Measurements from ENCODE around the gene NOL12. TPM values are rescaled to one million over a fixed set of nuclear protein-coding genes. Genes with fewer than 3 reads are reported as not detected.
A peak's percentile ranks its signal among the peaks of the same experiment; 100 is the strongest.

NOL12 gene
- total RNA-seq, 2 donors from 2014 or later: 39.6 to 49.0 TPM

GRCh38 chr22:37639771-37640590, 46.2 kb upstream of the NOL12 start:
- no peaks in the 10 kb centered on the region for H3K9me3 ChIP-seq
- H3K4me1 ChIP-seq (replicated peaks): no peaks in the 10 kb centered on the region
- intact Hi-C loops (cut with DNase I): loop anchor here (5.0 kb wide), 2 partner anchors 37 to 152 kb away; partner anchors contain the start of gene LGALS1
- H3K27ac ChIP-seq: peak overlapping the region; percentile 73 to 80
- H3K4me3 ChIP-seq: peak overlapping the region; percentile 57
- WGBS: 3% methylated on average over 25 of the region's 27 CpGs
- DNase-seq (ENCODE audit: low spot score): no peak
- no peak for TF ChIP-seq POLR2AphosphoS5 (IDR thresholded peaks at IDR 0.05)
- TF ChIP-seq CTCF (IDR thresholded peaks at IDR 0.05): no peak
- TF ChIP-seq POLR2A (IDR thresholded peaks at IDR 0.05): no peak
- H3K27me3 ChIP-seq (replicated peaks; ENCODE audit: insufficient read depth): no peaks in the 10 kb centered on the region
- no peaks in the 10 kb centered on the region for H3K36me3 ChIP-seq

- no peaks in the 10 kb centered on the region for H3K36me3 ChIP-seq
- H3K27ac ChIP-seq: peak overlapping the region; percentile 73 to 80
- no peaks in the 10 kb centered on the region for H3K4me1 ChIP-seq (replicated peaks)
- peak; percentile 42 for DNase-seq (ENCODE audit: low spot score)
- WGBS: 45% methylated on average over 24 of the region's 24 CpGs
- peak overlapping the region; percentile 57 for H3K4me3 ChIP-seq
- intact Hi-C loops (cut with DNase I): loop anchor here (5.0 kb wide), 2 partner anchors 36 to 151 kb away; partner anchors contain the start of gene LGALS1
- no peaks in the 10 kb centered on the region for H3K27me3 ChIP-seq (replicated peaks; ENCODE audit: insufficient read depth)
- no peaks in the 10 kb centered on the region for H3K9me3 ChIP-seq
- no peak for TF ChIP-seq POLR2AphosphoS5 (IDR thresholded peaks at IDR 0.05)
- no peak for TF ChIP-seq POLR2A (IDR thresholded peaks at IDR 0.05)
- no peak for TF ChIP-seq CTCF (IDR thresholded peaks at IDR 0.05)
These were observed 45.3 kb upstream of the NOL12 start for GRCh38 chr22:37640591-37641560.

- WGBS: 70% methylated on average over 5 of the region's 5 CpGs
- TF ChIP-seq POLR2A (IDR thresholded peaks at IDR 0.05) (no peak), CTCF (IDR thresholded peaks at IDR 0.05) (no peak), POLR2AphosphoS5 (IDR thresholded peaks at IDR 0.05) (no peak)
- intact Hi-C loops (cut with DNase I): loop anchor here (5.0 kb wide), 2 partner anchors 36 to 151 kb away; partner anchors contain the start of gene LGALS1
- H3K4me3 ChIP-seq: no peak overlapping the region
- no peak for DNase-seq (ENCODE audit: low spot score)
- H3K27ac ChIP-seq: peak overlapping the region in 1 of 2 donors; percentile 80
- H3K36me3 ChIP-seq: no peaks in the 10 kb centered on the region
- H3K9me3 ChIP-seq: no peaks in the 10 kb centered on the region
- H3K4me1 ChIP-seq (replicated peaks): no peaks in the 10 kb centered on the region
- H3K27me3 ChIP-seq (replicated peaks; ENCODE audit: insufficient read depth): no peaks in the 10 kb centered on the region
These were observed 44.6 kb upstream of the NOL12 start for GRCh38 chr22:37641561-37641949.

- H3K4me3 ChIP-seq: no peak overlapping the region
- H3K27me3 ChIP-seq (replicated peaks; ENCODE audit: insufficient read depth): no peaks in the 10 kb centered on the region
- H3K27ac ChIP-seq: no peak overlapping the region
- intact Hi-C loops (cut with DNase I): loop anchor here (5.0 kb wide), 2 partner anchors 34 to 149 kb away; partner anchors contain the start of gene LGALS1
- WGBS: 28% methylated on average over 9 of the region's 9 CpGs
- H3K4me1 ChIP-seq (replicated peaks): no peaks in the 10 kb centered on the region
- peak; percentile 89 to 93 (median 90) for TF ChIP-seq CTCF (IDR thresholded peaks at IDR 0.05)
- no peak for TF ChIP-seq POLR2A (IDR thresholded peaks at IDR 0.05)
- peak; percentile 37 for TF ChIP-seq POLR2AphosphoS5 (IDR thresholded peaks at IDR 0.05)
- no peaks in the 10 kb centered on the region for H3K9me3 ChIP-seq
- no peaks in the 10 kb centered on the region for H3K36me3 ChIP-seq
- peak; percentile 74 for DNase-seq (ENCODE audit: low spot score)
These were observed 42.8 kb upstream of the NOL12 start for GRCh38 chr22:37643225-37643847.
